K562 (cell line): ENCODE results near the gene POLD4. TPM values are rescaled to one million over a fixed set of nuclear protein-coding genes. Genes with fewer than 3 reads are reported as not detected.

Source experiments
- GABPB1 ChIP-seq: sonication (generic); formaldehyde crosslinking; IDR thresholded peaks from 2 replicates; pipeline ENCODE4 v1.8.0; 2022; ENCODE audit warnings: mild to moderate bottlenecking, missing genetic modification reagents
- KAT7 ChIP-seq: sonication (generic); formaldehyde crosslinking; IDR thresholded peaks from 2 replicates; pipeline ENCODE4 v1.8.0; 2022; ENCODE audit warnings: missing genetic modification reagents, mild to moderate bottlenecking, borderline replicate concordance
- L3MBTL2 ChIP-seq: fragments of 450-650 bp; IDR thresholded peaks from 2 replicates; pipeline ENCODE4 v1.6.1; 2016; ENCODE audit warnings: mild to moderate bottlenecking, moderate library complexity
- NFXL1 ChIP-seq: fragments of 450-650 bp; formaldehyde crosslinking; IDR thresholded peaks from 2 replicates; pipeline ENCODE4 v1.4.0; 2021; ENCODE audit warnings: mild to moderate bottlenecking
- SIN3B ChIP-seq: fragments of 450-650 bp; IDR thresholded peaks from 2 replicates; pipeline ENCODE4 v1.6.1; 2017; ENCODE audit warnings: low read depth, mild to moderate bottlenecking, moderate library complexity
- TCF7L2 ChIP-seq: fragments of 150-350 bp; IDR thresholded peaks from 2 replicates; pipeline ENCODE4 v1.6.1; 2016; ENCODE audit warnings: low read depth, mild to moderate bottlenecking, low read length, moderate library complexity
- TGIF2 ChIP-seq: sonication (generic); formaldehyde crosslinking; IDR thresholded peaks from 2 replicates; pipeline ENCODE4 v1.8.1; 2022; ENCODE audit warnings: mild to moderate bottlenecking, missing genetic modification reagents, moderate library complexity
- ZNF431 ChIP-seq: sonication (generic); formaldehyde crosslinking; IDR thresholded peaks from 2 replicates; pipeline ENCODE4 v1.8.0; 2022; ENCODE audit warnings: mild to moderate bottlenecking, missing genetic modification reagents
- polyA plus RNA-seq, 8 experiments: library from polyadenylated mRNA; depleted of rRNA in 4 of 8; stranded (reverse) in 5 of 8; unstranded in 3 of 8; fragments of >200 nt; fragmentation: Nextera tagmentation in 2 of 8; fragmentation: Illumina TruSeq in 1 of 8; extraction: Ambion mirVana in 2 of 8; extraction: Trizol in 1 of 8; gene quantifications; 2 replicates each; pipeline versions ENCODE4 v1.2.1 to v1.2.3, GENCODE V29; 2011 to 2014; ENCODE audit warnings: inconsistent platforms in 1 of 8, missing spikeins in 1 of 8
- total RNA-seq, 7 experiments: library from RNA; depleted of rRNA in 6 of 7; stranded (reverse); fragments of >200 nt in 6 of 7; fragmentation: Illumina TruSeq in 2 of 7; extraction: Trizol in 2 of 7; gene quantifications; 2 replicates each; pipeline versions ENCODE4 v1.2.1 to v1.2.3, GENCODE V29; 2011 to 2021; ENCODE audit warnings: low replicate concordance in 1 of 7
- TF ChIP-seq, protein P1 (sequence below): fragments of 450-650 bp; IDR thresholded peaks from 2 replicates; pipeline ENCODE4 v1.6.1; 2016; ENCODE audit warnings: mild to moderate bottlenecking, moderate library complexity
- TF ChIP-seq, protein P2 (sequence below): fragments of 450-650 bp; IDR thresholded peaks from 2 replicates; pipeline ENCODE4 v1.6.1; 2014; ENCODE audit warnings: low read depth, mild to moderate bottlenecking, moderate library complexity, borderline replicate concordance
- TF ChIP-seq, protein P3 (sequence below): sonication (generic); formaldehyde crosslinking; IDR thresholded peaks from 2 replicates; pipeline ENCODE4 v1.8.1; 2023; ENCODE audit warnings: mild to moderate bottlenecking, missing genetic modification reagents
- TF ChIP-seq, protein P4 (sequence below): sonication (generic); formaldehyde crosslinking; IDR thresholded peaks from 2 replicates; pipeline ENCODE4 v1.8.0; 2022; ENCODE audit warnings: mild to moderate bottlenecking, missing genetic modification reagents

The POLD4 gene
- total and polyA plus RNA-seq, 9 of the 15 experiments (the other 6 are each of a cell fraction or from before 2014, with no cell fraction given), result 5.8 to 64.5 (median 18.3) TPM

DNA sequence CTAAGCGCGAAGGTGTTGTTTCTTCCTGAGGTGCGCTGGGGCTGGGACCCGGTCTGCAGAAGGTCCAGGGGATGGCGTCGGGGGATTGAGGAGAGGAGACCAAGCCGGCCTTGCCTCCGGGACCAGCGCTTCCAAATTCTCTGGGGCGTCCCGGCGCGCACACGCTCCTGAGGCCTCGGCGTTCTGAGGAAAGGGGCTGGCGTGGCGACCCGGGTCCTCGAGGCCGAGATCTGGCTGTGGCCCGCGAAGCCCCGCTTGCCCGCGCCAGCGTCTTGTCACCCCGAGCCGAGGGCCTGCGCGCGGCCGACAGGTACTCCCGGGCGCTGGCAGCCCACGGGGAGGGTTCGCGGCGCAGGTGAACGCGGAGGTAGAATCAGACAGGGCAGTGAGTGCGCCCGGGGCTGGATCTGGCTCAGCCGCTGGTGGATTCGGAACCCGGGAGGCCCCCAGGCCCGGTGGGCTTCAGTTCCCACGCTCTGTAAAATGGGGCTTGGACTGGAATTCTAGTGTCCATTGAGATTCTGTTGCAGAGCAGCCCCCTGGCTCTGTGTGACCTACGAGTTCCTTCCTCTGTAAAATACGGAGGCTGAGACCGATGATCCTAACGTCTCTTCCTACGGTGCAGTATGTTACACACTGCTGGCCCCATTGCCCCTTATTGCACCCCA is 35.3 kb downstream of the POLD4 start (continued):
- TF ChIP-seq, protein P1, sequence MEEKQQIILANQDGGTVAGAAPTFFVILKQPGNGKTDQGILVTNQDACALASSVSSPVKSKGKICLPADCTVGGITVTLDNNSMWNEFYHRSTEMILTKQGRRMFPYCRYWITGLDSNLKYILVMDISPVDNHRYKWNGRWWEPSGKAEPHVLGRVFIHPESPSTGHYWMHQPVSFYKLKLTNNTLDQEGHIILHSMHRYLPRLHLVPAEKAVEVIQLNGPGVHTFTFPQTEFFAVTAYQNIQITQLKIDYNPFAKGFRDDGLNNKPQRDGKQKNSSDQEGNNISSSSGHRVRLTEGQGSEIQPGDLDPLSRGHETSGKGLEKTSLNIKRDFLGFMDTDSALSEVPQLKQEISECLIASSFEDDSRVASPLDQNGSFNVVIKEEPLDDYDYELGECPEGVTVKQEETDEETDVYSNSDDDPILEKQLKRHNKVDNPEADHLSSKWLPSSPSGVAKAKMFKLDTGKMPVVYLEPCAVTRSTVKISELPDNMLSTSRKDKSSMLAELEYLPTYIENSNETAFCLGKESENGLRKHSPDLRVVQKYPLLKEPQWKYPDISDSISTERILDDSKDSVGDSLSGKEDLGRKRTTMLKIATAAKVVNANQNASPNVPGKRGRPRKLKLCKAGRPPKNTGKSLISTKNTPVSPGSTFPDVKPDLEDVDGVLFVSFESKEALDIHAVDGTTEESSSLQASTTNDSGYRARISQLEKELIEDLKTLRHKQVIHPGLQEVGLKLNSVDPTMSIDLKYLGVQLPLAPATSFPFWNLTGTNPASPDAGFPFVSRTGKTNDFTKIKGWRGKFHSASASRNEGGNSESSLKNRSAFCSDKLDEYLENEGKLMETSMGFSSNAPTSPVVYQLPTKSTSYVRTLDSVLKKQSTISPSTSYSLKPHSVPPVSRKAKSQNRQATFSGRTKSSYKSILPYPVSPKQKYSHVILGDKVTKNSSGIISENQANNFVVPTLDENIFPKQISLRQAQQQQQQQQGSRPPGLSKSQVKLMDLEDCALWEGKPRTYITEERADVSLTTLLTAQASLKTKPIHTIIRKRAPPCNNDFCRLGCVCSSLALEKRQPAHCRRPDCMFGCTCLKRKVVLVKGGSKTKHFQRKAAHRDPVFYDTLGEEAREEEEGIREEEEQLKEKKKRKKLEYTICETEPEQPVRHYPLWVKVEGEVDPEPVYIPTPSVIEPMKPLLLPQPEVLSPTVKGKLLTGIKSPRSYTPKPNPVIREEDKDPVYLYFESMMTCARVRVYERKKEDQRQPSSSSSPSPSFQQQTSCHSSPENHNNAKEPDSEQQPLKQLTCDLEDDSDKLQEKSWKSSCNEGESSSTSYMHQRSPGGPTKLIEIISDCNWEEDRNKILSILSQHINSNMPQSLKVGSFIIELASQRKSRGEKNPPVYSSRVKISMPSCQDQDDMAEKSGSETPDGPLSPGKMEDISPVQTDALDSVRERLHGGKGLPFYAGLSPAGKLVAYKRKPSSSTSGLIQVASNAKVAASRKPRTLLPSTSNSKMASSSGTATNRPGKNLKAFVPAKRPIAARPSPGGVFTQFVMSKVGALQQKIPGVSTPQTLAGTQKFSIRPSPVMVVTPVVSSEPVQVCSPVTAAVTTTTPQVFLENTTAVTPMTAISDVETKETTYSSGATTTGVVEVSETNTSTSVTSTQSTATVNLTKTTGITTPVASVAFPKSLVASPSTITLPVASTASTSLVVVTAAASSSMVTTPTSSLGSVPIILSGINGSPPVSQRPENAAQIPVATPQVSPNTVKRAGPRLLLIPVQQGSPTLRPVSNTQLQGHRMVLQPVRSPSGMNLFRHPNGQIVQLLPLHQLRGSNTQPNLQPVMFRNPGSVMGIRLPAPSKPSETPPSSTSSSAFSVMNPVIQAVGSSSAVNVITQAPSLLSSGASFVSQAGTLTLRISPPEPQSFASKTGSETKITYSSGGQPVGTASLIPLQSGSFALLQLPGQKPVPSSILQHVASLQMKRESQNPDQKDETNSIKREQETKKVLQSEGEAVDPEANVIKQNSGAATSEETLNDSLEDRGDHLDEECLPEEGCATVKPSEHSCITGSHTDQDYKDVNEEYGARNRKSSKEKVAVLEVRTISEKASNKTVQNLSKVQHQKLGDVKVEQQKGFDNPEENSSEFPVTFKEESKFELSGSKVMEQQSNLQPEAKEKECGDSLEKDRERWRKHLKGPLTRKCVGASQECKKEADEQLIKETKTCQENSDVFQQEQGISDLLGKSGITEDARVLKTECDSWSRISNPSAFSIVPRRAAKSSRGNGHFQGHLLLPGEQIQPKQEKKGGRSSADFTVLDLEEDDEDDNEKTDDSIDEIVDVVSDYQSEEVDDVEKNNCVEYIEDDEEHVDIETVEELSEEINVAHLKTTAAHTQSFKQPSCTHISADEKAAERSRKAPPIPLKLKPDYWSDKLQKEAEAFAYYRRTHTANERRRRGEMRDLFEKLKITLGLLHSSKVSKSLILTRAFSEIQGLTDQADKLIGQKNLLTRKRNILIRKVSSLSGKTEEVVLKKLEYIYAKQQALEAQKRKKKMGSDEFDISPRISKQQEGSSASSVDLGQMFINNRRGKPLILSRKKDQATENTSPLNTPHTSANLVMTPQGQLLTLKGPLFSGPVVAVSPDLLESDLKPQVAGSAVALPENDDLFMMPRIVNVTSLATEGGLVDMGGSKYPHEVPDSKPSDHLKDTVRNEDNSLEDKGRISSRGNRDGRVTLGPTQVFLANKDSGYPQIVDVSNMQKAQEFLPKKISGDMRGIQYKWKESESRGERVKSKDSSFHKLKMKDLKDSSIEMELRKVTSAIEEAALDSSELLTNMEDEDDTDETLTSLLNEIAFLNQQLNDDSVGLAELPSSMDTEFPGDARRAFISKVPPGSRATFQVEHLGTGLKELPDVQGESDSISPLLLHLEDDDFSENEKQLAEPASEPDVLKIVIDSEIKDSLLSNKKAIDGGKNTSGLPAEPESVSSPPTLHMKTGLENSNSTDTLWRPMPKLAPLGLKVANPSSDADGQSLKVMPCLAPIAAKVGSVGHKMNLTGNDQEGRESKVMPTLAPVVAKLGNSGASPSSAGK, result peak; percentile 75
- TF ChIP-seq L3MBTL2 (peak; percentile 72), SIN3B (peak; percentile 25; the same call in 1 of the 2 replicates), KAT7 (CRISPR knock-in tag) (peak; percentile 90), GABPB1 (CRISPR knock-in tag) (0 out of 2 replicates have a peak, but pooled peaks have one; percentile 4), TCF7L2 (no peak), ZNF431 (CRISPR knock-in tag) (peak; percentile 7; the same call in 1 of the 2 replicates), TGIF2 (CRISPR knock-in tag) (peak; percentile 41; the same call in 1 of the 2 replicates), NFXL1 (no peak)
- TF ChIP-seq, protein P2, sequence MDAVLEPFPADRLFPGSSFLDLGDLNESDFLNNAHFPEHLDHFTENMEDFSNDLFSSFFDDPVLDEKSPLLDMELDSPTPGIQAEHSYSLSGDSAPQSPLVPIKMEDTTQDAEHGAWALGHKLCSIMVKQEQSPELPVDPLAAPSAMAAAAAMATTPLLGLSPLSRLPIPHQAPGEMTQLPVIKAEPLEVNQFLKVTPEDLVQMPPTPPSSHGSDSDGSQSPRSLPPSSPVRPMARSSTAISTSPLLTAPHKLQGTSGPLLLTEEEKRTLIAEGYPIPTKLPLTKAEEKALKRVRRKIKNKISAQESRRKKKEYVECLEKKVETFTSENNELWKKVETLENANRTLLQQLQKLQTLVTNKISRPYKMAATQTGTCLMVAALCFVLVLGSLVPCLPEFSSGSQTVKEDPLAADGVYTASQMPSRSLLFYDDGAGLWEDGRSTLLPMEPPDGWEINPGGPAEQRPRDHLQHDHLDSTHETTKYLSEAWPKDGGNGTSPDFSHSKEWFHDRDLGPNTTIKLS, result 0 out of 2 replicates have a peak, but pooled peaks have one; percentile 4
- TF ChIP-seq, protein P3, sequence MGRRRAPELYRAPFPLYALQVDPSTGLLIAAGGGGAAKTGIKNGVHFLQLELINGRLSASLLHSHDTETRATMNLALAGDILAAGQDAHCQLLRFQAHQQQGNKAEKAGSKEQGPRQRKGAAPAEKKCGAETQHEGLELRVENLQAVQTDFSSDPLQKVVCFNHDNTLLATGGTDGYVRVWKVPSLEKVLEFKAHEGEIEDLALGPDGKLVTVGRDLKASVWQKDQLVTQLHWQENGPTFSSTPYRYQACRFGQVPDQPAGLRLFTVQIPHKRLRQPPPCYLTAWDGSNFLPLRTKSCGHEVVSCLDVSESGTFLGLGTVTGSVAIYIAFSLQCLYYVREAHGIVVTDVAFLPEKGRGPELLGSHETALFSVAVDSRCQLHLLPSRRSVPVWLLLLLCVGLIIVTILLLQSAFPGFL (CRISPR knock-in tag), result 0 out of 2 replicates have a peak, but pooled peaks have one; percentile 53
- TF ChIP-seq, protein P4, sequence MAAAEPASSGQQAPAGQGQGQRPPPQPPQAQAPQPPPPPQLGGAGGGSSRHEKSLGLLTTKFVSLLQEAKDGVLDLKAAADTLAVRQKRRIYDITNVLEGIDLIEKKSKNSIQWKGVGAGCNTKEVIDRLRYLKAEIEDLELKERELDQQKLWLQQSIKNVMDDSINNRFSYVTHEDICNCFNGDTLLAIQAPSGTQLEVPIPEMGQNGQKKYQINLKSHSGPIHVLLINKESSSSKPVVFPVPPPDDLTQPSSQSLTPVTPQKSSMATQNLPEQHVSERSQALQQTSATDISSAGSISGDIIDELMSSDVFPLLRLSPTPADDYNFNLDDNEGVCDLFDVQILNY, result 0 out of 2 replicates have a peak, but pooled peaks have one; percentile 54
